Vagina (tissue), 2 donors: ENCODE measurements around the gene FAM124A.

Experiments used
- CTCF ChIP-seq, 3 experiments: fragments of 450-650 bp in 2 of 3; fragments of 200-600 bp in 1 of 3; sonication (generic) in 1 of 3; IDR thresholded peaks; one replicate each; pipeline ENCODE4 v1.5.1; 2017 to 2019; ENCODE audit warnings: antibody characterized with exemption in 3 of 3, mild to moderate bottlenecking in 2 of 3, moderate library complexity in 2 of 3
- POLR2A ChIP-seq, 2 donors: fragments of 450-650 bp; IDR thresholded peaks; one replicate each; pipeline ENCODE4 v1.6.1; 2017; ENCODE audit warnings: antibody characterized with exemption in 2 of 2, mild to moderate bottlenecking in 2 of 2, moderate library complexity in 2 of 2

GRCh38 chr13:51308781-51309180, 86.6 kb downstream of the FAM124A start:
- TF ChIP-seq CTCF (IDR thresholded peaks at IDR 0.05) (no peak), POLR2A (IDR thresholded peaks at IDR 0.05) (no peak)
